ENCODE data around the gene STARD10.

Gene STARD10

DNA sequence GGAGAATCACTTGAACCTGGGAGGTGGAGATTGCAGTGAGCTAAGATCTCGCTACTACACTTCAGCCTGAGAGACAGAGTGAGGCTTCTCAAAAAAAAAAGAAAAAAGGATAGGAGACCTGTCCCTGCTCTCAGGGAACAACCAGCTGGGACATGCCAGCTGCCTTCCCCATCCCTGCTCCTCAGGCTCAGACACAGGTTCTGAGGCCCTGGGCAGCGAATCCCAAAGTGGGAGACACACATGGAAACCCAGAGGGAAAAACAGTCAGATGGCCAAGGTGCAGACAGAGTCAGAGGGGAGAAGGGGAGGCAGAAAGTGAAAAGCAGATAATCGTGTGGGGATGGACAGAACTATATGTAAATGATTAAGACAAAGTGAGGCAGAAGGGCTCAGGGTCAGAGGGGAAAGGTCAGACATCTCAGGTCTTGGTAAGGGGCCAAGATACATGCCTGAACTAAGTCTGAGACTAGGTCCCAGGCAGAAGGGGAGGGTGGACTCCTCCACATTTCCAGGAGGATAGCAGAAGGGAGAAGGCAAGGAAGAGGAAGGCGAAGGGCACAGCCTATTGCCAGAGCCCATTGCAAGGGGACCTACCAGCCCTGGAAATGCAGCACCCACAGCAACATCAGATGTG is 14.2 kb downstream of the STARD10 start:
- no peak for DNase-seq

DNA sequence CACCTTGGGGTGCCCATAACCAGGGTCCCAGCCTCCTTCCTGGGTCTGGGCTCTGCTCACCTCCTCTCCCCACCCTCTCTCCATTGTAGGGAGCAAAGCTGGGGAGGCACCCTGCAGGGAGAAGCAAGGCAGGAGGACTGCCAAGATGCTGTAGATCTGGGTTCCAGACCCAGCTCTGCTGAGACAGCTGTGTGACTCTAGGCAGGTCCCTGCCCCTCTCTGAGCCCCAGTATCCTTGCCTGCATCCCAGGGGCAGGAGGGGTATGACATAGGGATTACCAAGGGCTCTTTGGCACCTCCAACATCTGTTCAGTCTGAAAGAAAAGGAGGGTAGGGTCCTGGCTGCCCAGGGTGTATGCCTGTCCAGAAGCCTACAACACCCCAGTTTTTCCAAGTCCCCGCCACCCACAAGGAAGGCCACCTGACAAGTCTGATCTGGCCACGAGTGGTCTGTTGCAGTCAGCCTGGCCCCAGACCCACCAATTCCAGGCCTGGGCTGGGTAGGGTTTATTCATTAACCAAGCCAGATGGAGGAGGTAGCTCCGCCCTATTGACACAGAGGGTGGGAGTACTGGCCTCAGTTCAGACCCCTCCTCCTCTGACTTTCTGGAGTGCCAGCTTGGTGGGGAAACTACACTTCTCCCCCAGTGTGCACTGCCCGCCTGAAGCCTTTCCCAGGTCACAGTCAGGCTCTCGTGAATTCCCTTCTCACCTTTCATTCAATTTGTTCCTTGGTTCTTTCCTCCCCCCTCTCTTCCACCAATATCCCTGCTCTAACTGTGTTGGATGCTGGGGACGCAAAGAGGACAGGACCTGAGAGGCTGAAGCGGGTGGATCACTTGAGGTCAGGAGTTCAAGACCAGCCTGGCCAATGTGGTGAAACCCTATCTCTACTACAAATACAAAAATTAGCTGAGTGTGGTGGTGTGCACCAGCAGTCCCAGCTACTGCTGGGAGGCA is 15.0 kb downstream of the STARD10 start:
- DNase-seq: no peak

DNA sequence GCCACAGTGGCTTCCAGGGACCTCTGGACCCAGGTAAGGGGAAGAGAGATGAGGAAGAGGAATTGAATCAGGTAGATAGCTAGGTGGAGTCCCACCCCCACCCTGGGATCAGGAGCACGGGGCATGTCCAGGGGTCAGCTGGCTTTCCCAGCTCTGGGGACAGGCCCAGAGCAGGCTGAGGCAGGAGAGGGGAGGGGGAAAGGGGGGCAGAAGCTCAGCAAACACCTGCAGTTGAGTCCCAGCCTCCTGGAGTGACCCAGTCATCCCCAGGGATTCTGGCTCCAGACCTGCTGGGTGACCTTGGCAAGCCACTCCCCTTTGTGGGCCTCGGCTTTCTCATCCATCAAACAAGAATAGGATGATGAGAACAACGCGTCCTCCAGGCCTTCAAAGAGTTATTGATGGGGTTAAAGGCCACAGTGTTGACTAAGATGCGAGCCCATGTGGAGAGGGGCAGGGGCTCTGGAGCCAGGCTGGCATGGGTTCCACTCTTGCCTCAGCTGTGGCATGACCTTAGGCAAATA is 16.0 kb downstream of the STARD10 start:
- DNase-seq: no peak

DNA sequence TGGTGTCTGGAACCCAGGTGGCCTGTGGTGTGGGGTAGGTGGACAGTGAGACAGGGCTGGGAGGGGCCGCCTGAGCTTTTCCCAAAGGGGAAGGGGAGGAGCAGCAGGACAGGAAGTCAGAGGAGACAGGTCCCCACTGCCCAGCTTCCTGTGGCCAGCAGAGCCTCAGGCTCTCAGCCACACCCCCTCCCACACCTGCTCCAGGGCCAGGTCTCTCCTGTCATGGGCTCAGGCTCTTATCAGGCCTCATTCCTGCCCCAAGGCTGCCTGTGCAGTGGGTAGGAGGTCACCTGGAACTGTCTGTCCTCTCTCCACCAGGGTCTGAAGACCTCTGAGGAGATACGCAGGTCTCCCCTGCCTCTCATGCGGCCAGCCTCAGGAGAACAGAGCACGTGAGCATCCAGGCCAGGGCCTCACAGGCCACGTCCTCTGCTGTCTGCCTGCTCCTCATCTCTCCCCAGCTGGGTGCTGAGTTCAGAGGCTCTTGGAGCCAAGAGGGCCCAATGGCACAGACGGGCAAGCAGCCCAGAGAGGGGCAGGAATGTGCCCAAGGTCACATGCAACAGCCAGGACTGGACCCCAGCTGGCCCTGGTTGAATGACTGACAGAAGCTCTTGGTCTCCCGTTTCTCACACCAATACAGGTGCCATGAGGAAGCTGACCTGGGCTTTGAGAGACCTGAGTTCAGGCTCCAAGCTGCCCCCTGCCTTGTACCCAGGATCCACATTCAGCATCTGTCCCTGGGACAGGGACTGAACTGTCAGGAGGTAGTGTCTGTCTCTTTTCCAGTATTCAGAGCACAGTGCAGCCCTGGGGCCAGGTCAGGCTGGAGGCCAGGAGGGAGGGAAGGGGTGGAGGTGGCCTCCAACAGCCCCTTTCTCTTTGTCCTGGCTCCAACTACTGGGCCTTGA is 16.7 kb downstream of the STARD10 start:
- no peak for DNase-seq

DNA sequence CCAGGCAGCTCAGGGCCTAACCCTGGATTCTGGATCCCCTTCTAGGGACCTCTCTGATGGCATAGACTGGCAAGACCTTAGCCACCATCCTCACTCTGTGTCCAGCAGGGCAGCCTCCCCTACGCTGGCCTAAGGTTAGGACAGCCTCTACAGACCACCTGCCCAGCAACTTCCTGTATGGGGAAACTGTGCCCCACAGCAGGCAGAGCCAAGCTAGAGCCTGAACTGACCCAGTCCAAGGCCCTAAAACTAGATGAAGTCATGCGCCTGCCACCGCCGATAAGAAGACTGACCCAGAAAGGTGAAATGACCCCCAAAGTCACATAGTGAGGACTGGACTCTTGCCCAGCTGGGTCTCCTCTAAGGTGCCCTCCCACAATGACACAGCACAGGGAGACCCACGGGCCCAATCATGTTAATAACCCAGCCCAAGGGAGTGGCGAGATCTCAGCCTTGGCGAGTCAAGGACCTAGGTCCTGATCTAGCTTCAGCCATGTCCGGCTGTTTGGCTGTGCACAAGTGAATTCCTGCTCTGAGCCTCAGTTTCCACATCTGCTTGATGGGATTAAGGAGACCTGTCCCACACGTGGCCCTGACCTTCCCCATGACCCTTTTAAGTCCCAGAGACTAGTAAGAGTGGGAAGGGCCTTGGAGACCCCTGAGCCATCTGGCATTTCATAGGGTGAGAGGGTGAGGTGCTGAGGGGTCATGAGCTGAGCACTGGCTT is 17.6 kb downstream of the STARD10 start:
- no peak for DNase-seq

DNA sequence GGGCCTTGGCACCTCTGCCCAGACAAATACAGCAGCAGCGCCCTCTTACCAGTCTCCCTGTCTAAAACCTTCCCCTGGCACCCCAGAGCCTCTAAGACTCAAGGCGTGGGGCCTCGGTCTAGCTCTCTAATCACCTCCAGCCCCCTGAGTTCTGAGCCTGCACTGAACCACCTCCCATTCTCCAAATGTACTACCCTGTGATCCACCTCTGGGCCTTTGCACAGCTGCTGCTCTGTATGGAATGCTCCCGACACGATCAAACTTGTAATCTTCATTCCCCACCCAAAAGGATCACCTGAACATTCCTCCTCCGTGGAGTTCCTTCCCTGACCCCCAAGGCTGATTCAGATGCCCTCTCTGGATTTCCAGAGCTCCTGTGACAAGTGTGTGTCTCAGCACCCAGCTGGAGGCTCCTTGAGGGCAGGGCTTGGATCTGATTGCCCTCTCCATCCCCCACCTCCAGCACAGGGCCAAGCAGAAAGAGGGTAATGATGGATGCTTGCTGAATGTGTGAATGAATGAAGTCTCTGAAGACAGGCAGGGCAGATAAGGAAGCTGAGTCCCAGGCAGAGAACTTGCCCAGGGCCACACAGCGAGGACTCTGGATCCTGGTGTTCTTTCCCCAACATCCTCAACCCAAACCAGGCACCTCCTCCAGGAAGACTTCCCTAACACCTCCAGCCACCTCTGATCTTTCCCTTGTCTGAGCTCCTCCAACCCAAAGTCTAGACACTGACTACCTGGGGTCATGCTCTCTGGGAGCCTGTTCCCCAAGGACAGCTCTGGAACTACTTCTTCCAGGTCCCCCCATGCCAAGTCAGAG is 18.3 kb downstream of the STARD10 start:
- no peak for DNase-seq

DNA sequence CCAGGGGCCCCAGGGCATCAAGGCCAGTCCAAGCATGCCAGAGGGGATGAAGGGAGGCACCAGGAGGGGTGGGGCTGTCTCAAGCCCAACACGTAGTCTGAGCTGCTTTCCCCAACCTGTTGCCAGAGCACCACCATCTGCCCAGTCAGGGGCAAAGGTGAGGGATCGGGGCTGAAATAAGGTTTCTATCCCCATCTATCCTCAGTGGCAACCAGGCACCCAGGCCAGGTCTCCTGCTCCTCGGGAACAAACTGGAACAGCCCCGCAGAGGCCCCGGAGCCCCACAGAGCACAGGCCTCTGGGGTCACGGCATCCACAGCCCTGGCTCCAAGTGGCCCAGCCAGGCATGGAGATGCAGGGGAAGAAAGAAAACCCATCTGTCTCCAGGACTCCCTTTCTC is 19.3 kb downstream of the STARD10 start:
- no peak for DNase-seq

DNA sequence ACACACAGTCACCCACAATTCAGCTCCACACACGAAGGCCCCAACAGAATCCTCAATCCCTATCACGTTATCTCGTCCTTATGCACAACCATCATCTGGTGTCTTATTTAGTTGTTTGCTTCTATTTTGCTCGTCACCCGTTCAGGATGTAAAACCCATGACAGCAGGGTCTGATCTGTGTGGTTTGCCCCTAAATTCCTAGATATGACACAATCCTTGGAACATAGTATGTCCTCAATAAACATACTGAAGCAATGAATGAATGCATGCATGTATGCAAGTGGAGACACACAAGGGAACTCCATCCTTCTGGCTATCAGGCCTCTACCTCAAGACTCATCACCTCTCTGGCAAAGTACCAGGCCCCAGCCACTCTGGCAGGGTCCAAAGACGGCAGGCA is 20.2 kb downstream of the STARD10 start:
- DNase-seq: no peak

DNA sequence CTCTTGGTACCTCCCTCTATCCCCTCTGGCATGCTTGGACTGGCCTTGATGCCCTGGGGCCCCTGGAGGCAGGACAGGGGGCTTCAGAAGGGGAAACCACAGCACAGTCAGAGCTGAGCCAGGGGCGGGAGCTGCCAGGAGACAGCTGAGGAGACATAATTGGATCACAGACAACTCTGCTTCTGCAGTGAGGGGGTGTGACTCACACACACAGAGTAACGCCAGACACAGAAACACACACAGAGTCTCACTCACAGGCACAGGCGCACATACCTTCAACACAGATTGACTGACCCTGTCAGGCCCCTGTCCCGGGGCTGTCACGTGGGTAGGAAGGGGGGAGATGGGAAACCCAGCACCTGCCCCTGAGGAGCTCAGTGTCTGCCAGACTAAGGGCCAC is 20.6 kb downstream of the STARD10 start:
- DNase-seq: no peak

DNA sequence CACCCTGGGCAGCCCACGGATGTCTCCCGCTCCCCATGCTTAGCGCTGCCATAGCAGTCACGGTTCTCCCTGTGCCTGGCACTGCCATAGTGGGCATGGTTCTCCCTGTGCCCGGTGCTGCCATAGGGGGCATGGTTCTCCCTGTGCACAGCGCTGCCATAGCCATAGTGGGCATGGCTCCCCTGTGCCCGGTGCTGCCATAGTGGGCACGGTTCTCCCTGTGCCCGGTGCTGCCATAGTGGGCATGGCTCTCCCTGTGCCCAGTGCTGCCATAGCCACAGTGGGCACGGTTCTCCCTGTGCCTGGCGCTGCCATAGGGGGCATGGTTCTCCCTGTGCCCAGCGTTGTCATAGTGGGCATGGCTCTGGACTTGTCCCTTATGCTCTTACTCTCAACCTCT is 21.8 kb downstream of the STARD10 start:
- no peak for DNase-seq

DNA sequence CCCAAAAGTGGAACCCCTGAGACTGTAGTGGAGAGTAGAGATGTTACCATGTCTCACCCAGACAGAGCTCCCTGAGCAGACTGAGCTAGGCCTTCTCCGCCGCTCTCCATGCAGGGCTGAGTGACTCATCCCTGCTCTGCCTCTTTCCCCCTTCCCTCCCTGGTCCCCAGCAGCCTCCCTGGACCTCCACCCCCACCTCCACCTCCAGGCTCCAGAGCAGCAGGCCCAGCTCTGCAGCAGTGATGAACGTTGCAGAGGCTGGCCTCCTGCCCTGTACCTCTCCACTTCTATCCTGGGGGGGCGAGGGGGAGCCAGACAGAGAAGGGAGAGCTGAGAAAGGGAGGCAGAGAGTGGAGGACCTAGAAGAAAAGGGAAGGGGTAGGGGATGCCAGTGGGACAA is 22.3 kb downstream of the STARD10 start:
- DNase-seq: no peak

DNA sequence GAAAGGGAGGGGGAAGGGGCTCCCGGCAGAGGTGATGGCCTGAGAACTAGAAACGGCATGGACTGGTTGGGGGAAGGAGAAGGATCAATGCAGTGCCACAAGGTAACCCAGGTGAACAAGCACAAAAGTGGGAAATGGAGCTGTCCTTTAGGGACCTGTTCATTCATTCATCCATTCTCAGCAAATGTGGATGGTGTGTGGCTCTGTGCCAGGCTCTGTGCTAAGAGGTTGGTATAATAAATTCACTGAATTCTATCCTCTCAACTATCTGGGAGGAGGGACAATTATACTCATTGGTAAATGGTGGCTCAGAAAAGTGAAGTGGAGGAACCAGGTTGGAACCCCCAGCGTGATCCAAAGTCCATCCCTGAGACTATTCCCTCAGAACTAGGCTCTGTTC is 23.0 kb downstream of the STARD10 start:
- DNase-seq: no peak

DNA sequence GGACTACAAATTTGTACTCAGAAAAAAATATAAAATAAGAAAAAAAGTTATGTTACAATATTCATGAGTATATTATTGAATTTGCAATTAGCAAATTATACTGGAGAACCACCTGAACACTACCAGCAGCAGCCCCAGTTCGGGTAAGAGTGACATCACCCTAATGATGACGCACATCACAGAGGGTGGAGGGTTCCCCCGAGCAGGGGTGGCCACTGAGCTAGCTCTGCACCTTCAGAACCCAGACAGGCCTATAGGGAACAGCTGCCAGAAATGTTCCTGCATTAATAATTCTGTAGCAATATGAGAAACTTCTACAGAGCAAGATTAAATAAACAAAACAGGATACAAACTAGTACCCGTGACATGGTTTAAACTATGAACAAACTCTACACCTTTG is 24.2 kb downstream of the STARD10 start:
- no peak for DNase-seq

DNA sequence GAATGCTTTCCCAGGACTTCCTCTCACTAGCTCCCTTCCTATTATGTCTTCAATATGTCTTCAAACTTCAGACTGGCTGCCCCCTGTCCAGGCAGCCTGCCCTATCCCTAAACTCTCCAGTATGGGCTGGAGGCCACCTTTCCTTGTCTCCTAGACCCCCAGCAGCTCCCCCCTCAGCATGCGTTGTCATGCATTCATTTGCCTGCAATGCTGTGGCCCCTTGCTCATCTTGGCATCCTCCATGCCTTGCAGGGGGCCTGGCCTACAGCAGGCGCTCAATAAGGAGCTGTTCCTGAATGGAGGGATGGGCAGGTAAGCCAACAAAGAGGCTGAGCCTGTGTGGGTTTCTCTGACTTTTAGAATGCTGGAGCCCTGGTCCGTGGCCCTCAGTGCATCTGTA is 25.3 kb downstream of the STARD10 start:
- DNase-seq: no peak

DNA sequence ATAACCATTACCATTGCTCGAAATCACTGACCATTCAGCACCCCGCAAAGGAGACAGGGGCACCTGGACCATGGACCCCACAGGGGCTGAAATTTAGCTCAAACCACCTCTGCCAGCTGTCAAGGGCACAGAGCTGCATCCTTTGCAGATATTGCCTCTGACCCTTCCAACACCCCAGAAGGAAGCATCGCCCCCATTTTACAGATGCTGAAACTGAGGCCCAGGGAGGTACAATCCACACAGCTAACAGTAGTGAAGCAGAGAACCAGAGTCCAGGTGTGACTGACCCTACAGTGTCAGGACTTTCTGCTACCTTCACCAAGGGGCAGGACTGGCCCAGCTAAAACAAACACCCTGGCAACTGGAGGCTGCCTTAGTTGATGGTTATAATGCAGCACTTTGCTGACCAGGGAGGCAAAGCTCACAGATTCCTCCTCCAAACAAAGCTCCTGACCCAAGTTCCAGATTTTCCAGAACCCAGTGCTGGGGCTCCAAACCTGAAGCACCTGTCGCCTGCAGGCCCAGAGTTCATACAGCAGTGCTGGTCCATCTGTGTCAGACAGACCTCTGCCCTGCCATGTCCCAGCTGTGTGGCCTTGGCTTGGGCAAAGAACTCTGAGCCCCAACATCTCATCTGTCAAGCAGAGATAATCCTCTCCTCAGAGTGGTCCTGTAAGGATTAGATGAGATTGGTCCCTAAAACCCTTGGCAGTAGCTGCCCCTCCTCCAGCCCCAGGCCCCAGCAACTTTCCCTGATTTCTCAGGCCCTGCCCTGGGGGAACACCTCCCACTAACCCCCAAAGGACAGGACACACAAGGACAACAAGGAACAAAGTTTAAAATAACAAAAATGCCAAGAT is 26.4 kb downstream of the STARD10 start:
- DNase-seq: no peak

DNA sequence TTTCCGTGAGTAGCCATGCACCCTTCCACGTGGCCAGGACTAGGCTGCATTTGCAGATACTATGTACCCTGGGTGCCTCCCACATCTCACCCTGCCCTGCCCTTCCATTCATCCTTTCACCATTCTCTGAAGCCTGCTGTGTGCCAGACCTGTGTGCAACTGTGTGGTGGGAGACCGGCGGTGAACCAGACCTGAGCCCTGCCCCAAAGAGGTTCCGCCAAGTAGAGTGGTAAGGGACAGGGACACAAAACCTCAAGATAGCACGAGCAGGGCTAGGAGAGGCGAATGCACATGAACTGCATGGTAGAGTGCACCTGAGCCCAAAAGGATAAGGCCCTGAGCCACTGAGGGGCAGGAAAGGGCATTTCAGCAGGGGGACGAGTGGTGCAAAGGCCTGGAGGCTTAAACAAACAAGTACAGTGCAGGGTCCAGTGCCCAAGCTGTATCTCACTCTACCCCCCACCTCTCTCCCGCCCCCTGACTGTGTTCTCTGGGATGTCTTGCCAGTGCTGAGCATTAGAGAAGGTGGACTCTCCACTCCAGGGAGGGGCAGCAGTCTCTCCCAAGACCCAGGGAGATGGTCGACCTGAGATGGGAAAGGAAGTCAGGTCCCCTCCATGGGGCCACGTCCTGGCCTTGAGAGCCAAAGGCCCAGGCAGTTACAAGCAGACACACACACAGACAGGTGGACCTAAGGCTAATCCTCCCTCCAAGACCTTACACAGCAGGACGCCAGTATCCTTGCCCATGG is 27.5 kb downstream of the STARD10 start:
- no peak for DNase-seq

DNA sequence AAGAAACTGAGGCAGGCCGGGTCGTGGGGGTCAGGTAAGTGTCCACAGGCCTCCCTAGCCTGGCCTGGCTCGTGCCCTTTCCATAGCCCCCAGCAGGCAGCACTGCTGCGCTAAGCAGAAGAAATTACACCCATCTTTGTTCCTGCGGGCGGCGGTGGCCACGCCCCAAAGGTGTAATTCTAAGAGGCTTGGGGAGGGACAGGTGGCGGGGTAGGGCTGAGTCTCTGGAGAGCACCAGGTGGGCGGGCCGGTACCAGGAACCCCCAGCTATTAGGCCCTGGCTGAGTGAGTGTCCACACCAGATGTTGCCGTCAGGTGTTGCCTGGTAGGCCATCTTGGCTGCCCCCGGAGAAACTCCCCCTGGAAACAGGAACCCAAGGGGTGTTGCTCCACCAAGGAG is 29.3 kb downstream of the STARD10 start:
- DNase-seq: no peak

DNA sequence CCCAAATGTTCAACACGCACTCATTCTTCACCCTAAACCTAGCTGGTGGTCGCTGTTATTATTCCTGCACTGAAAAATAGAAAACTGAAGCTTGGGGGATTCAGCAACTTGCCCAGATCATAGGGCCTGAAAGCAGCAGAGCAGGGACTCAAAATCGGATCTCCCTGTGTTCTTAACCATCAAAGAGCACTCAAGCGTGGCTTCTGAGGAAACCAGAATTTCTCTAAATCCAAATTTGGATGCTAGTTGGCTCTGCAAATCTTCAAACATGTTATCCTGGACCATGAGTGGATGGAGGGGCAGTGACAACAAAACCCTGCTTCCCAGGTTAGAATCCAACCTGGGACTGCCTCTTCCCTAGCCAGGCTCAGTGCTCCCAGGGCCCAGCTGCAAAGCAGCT is 30.0 kb downstream of the STARD10 start:
- DNase-seq: no peak

DNA sequence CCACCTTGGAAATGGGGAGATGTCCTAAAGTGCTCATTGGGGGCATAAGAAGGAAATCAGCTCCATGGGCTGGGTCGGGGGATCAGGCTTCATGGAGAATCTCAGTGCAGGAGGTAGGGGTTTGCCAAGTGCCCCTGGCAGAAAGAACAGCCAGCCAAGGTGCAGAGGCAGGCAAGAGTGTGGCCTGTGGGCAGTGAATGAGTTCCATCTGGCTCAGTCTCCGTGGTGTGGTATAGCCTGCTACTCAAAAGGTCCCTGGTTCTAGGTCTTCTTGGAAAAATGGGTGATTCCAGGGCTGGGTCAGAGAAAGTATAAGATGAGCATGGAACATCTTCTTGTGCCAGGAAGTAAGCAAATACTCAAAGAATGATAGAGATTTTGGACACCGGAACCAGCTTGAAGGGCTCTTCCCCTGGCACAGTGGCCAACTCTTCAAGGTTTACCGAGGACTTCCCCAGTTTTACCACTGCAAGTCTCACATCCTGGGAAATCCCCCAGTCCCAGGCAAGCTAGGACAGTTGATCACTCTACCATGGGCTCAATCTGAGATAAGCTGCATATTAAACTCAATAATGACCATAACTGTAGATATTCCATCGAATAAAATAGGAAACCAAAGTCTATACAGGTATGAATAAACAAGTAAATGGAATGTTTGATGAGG is 31.1 kb downstream of the STARD10 start:
- peak; percentile 78 for DNase-seq
